Stimulated activated CD4-positive, alpha-beta T cell treated with anti-CD3 and anti-CD28 coated beads, Interleukin-2, amount 100 ng/mL, for 48 hours (primary cell): ENCODE measurements around the gene S100A12.
"Not testable (repeated sequence)": the region's sequence is repeated elsewhere in the genome, so short reads cannot be mapped to it uniquely, and the experiment has no call there.

Source experiments
- DNase-seq, 2 donors: peaks; one replicate each; pipeline ENCODE4 v3.0.0-alpha.2; 2020

Gene S100A12

GRCh38 chr1:153349363-153350320 lies 25.8 kb downstream of the S100A12 start:
- no peak for DNase-seq

GRCh38 chr1:153348511-153349362 lies 26.7 kb downstream of the S100A12 start, which contains the start of gene PGLYRP4:
PGLYRP4 (minus strand) TSS chr1:153348841; CDS start chr1:153347932, 909 bp downstream.
- DNase-seq: no peak

- no peak for DNase-seq
Observed at GRCh38 chr1:153347856-153348255, 27.6 kb downstream of the S100A12 start.

GRCh38 chr1:153347049-153347448 lies 28.4 kb downstream of the S100A12 start:
- not testable (repeated sequence) for DNase-seq

GRCh38 chr1:153346077-153346723 lies 29.2 kb downstream of the S100A12 start:
- no peak for DNase-seq

GRCh38 chr1:153345187-153346076 lies 30.0 kb downstream of the S100A12 start:
- no peak for DNase-seq

- no peak for DNase-seq
Observed at GRCh38 chr1:153344718-153345025, 30.7 kb downstream of the S100A12 start.

GRCh38 chr1:153343811-153344717 lies 31.4 kb downstream of the S100A12 start:
- DNase-seq: no peak

GRCh38 chr1:153343040-153343681 lies 32.3 kb downstream of the S100A12 start:
- DNase-seq: no peak

GRCh38 chr1:153342178-153342577 lies 33.2 kb downstream of the S100A12 start:
- DNase-seq: no peak

GRCh38 chr1:153341431-153341934 lies 33.9 kb downstream of the S100A12 start:
- no peak for DNase-seq

- no peak for DNase-seq
Observed at GRCh38 chr1:153340356-153340755, 35.1 kb downstream of the S100A12 start.

- DNase-seq: no peak
Observed at GRCh38 chr1:153339802-153340201, 35.6 kb downstream of the S100A12 start.

GRCh38 chr1:153337980-153338853 lies 37.2 kb downstream of the S100A12 start:
- DNase-seq: no peak

GRCh38 chr1:153336650-153337049 lies 38.8 kb downstream of the S100A12 start:
- DNase-seq: no peak

- no peak for DNase-seq
Observed at GRCh38 chr1:153333902-153334301, 41.5 kb downstream of the S100A12 start.

- no peak for DNase-seq
Observed at GRCh38 chr1:153324912-153325311, 50.5 kb downstream of the S100A12 start.
